Mesodermal cell (in vitro differentiated cells): Measurements from ENCODE around the gene GPNMB.
"Not testable (repeated sequence)": the region's sequence is repeated elsewhere in the genome, so short reads cannot be mapped to it uniquely, and the experiment has no call there.

Experiments
- H3K27ac ChIP-seq: 2 replicates; pipeline ENCODE4 v1.7.0; 2013; ENCODE audit warnings: mild to moderate bottlenecking, low read depth, low read length, moderate library complexity; ENCODE audit not compliant: severe bottlenecking
- H3K36me3 ChIP-seq: 2 replicates; pipeline ENCODE4 v1.7.1; 2013; ENCODE audit warnings: mild to moderate bottlenecking, low read length, moderate library complexity; ENCODE audit not compliant: control insufficient read depth, insufficient read depth
- H3K4me1 ChIP-seq: one replicate; pipeline ENCODE4 v1.7.1; 2013; ENCODE audit warnings: mild to moderate bottlenecking, low read length; ENCODE audit not compliant: insufficient read depth, control insufficient read depth, poor library complexity, severe bottlenecking
- H3K4me3 ChIP-seq: 2 replicates; pipeline ENCODE4 v1.7.0; 2013; ENCODE audit warnings: low read length, control low read depth, mild to moderate bottlenecking; ENCODE audit not compliant: insufficient read depth, poor library complexity, severe bottlenecking; ENCODE audit errors: extremely low read depth
- H3K9me3 ChIP-seq: 2 replicates; pipeline ENCODE4 v1.7.1; 2013; ENCODE audit warnings: mild to moderate bottlenecking, low read length, moderate library complexity; ENCODE audit not compliant: control insufficient read depth
- WGBS, 2 experiments: methylation state at CpG; one replicate each; pipeline ENCODE4 v1.1.5; 2013; ENCODE audit warnings: missing lambda C conversion rate in 2 of 2; ENCODE audit not compliant: insufficient coverage in 2 of 2; 5-methylcytosine and 5-hydroxymethylcytosine counted together

Gene GPNMB

DNA sequence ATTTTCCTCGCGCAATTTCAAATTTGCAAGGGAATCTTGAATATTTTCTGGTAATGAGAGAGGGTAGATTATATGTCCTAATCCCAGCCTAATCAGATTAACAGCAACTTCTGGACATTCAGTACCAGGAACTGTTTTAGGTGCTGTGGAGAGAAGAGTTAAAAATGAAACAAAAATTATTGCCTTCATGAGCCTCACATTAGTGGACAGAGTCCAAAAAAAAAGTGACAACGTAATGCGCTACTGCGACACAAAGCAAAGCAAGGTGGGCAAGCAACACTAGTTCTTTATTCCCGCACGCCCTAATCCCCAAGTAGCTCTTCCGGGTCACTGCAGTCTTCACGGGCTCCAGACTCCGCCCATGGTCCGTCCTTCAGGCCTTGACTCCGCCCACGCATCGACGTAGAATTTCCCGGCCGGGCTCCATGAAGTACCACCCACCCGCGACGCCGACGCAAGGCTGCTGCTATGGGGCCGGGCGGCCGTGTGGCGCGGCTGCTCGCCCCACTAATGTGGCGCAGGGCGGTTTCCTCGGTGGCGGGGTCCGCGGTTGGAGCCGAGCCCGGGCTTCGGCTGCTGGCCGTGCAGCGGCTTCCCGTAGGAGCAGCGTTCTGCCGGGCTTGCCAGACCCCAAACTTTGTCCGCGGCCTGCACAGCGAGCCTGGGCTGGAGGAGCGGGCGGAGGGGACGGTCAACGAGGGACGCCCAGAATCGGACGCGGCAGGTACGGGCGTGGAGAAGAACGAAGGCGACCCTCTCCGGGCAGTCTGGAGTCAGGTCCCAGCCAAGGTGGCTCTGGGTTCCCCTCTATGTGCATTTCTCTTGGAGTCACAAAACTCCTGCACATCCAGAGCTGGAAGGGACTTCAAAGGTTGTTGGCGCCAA lies 52.6 kb downstream of the GPNMB start, which contains the start of gene MALSU1:
Gene MALSU1 (plus strand): TSS at position 455 of the 885 bp plus-strand sequence. CDS start 14 bp downstream, at position 469.
- 1 to 2% methylated on average over 45 to 51 of the region's 59 CpGs for WGBS, 2 experiments
- peak within 1 kb of the TSS; percentile 96 for H3K4me3 ChIP-seq
- peaks cover 7% of the 10 kb centered on the region for H3K4me1 ChIP-seq
- H3K27ac ChIP-seq, result peak within 1 kb of the TSS; percentile 64
- no peaks in the 10 kb centered on the region for H3K9me3 ChIP-seq
- peaks cover 28% of the 10 kb centered on the region for H3K36me3 ChIP-seq

DNA sequence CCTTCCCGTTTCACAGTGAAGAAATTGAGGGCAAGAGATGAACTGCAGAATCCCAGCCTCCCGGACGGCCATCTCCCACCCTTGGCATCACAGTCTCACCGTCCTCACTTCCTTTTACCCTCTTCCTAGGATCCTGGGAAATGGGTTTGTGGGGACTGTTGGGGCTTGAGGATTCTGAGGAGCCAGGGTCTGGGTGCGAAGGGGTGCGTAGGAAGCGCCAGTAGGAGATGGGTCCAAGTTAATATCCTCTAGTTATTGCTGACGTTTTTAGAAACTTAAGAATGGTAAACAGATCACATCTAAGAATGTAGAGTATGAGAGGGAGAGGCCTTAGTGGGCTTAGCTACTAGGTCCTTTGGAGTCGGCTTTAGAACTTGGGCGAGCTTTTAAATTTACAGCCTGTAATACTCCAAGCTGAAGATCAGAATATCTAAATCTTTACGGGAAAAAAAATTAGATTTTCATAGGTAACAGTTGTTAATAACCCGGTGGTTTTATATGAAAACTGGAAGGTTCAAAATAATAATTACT lies 53.3 kb downstream of the GPNMB start:
- Histone ChIP-seq H3K9me3 (no peaks in the 10 kb centered on the region), H3K4me1 (peaks cover 7% of the 10 kb centered on the region), H3K27ac (peak overlapping the region; percentile 64), H3K4me3 (peak overlapping the region; percentile 96), H3K36me3 (peaks cover 35% of the 10 kb centered on the region)
- 13% methylated on average over 3 of the region's 12 CpGs; no CpG with 5 or more reads in 1 of the 2 experiments for WGBS, 2 experiments

DNA sequence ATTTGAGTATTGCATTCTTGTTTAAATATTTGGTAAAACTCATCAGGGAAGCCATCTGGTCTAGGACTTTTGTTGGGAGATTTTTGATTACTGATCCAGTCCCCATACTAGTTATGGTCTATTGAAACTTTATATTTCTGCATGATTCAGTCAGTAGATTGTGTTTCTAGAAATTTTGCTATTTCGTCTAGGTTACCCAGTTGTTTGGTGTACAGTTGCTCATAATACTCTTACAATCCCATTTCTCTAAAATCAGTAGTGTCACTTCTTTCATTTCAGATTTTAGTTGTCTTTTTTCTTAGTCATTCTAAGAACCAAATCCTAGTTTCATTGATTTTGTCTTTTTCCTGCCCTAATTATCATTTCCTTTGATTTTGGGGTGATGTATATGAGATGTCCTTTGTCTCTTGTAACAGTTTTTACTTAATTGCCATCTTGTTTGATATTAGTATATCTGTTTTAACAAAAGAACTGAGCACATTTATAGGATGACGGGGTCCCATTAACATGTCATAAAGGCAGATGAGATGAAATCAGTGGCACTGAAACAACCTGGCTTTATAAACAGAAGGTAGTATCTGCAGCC lies 60.5 kb downstream of the GPNMB start:
- Histone ChIP-seq H3K9me3 (no peaks in the 10 kb centered on the region), H3K4me1 (no peaks in the 10 kb centered on the region), H3K36me3 (peaks cover 88% of the 10 kb centered on the region), H3K4me3 (no peak overlapping the region), H3K27ac (no peak overlapping the region)
- WGBS, 2 experiments, result 100% methylated on average over 1 of the region's 2 CpGs

DNA sequence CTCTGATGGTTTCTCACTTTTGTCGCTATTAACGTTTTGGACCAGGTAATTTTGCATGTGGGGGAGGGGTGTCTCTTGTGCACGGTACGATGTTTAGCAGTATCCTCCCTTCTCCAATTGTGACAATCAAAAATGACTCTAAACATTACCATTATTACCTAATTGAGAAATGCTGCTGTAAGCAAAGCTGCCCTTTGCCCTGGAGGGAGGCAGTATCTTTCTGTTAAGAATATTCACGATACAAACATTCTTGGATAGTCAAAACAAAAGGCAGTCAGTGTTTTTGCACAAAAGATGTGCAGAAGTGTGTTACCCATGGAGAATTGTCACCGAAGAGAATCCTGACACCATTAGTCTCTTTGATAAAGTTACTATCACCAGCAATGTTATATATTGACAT lies 62.2 kb downstream of the GPNMB start:
- Histone ChIP-seq H3K4me3 (no peak overlapping the region), H3K4me1 (no peaks in the 10 kb centered on the region), H3K27ac (no peak overlapping the region), H3K9me3 (no peaks in the 10 kb centered on the region), H3K36me3 (peaks cover 90% of the 10 kb centered on the region)
- WGBS, 2 experiments, result 100% methylated on average over 1 of the region's 6 CpGs; no CpG with 5 or more reads in 1 of the 2 experiments

DNA sequence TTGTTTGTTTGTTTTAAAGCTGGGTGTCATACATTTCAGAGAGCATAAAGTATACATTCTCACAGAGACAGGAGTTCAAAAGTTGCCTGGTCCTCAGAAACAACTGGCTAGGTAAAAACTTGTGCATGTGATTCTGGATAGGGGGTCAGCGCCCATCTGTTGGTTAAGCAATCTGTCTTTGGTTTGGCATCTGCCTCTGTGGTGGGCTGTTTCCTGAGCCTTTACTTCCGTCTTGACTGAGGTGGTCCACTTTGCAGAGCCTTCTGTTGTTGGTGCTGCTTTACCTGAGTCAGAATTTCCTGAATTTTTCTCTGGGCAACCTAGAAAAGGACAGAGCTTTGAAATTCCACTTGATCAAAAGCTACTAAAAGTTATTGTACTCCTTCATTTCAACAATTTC lies 65.6 kb downstream of the GPNMB start:
- H3K27ac ChIP-seq, H3K4me1 ChIP-seq, H3K4me3 ChIP-seq, H3K9me3 ChIP-seq: not testable (repeated sequence)
- H3K36me3 ChIP-seq, result peaks cover 86% of the 10 kb centered on the region
- WGBS, 2 experiments, result 90 to 94% methylated on average over 1 to 2 of the region's 2 CpGs

DNA sequence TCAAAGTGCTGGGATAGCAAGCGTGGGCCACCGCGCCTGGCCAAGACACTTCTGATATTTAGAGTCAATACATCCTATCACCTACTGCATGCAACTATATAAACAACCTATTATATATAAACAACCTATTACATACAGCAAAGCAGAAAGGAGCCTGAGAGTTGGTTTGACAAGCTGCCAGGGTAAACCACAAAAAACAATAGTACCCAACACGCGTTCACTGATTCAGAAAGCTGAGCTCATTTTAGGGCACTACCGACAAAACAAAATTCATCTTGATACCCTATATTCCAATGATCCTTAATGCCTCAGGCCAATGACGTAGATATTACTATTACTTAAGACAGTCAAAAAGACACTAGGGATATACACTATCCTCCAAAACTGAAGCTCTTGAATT lies 68.8 kb downstream of the GPNMB start:
- WGBS, 2 experiments, result 95 to 98% methylated on average over 6 to 7 of the region's 7 CpGs
- Histone ChIP-seq H3K27ac (no peak overlapping the region), H3K9me3 (no peaks in the 10 kb centered on the region), H3K4me3 (no peak overlapping the region), H3K36me3 (peaks cover 90% of the 10 kb centered on the region), H3K4me1 (no peaks in the 10 kb centered on the region)
